ENCODE data around the gene SUMF2.
"Not testable (repeated sequence)": the region's sequence is repeated elsewhere in the genome, so short reads cannot be mapped to it uniquely, and the experiment has no call there.

The SUMF2 gene

DNA sequence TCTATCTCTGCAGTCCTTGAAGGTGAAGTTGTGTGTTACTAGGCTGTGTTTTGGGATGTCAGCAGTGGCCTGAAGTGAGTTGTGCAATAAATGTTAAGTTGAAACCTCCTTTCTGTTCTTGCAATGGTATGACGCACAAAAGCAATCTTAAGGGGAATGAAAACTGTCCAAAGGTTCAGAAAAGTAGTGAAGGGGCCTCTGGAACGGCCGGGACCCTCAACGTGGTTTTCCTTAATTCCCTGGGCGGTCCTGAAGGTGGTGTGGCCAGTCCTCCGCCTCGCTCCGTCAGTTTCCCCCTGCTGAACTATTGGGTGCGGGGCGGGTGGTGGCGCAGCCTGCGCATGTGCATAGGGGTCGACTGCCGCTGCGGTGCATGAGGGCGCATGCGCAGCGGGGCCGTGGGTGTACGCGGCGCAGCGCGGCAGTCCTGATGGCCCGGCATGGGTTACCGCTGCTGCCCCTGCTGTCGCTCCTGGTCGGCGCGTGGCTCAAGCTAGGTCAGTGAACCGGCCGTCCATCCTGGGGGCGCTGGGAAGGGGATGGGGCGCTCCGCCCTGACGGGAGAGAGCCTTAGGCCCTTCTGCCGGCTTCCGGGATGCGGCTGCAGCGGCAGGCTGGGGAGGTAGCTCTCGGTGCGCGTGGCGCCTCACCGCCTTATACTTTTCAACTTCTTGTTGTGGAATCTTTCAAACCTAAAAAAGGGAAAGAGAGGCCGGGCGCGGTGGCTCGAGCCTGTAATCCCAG is at the start of gene SUMF2:
TSS of gene SUMF2 (plus strand) at position 405 of the 744 bp plus-strand sequence. CDS start at position 431, 26 bp downstream.
- peak; percentile 85 for DNase-seq

- DNase-seq = not testable (repeated sequence)
Observed at GRCh38 chr7:56017015-56017414, 47.1 kb upstream of the SUMF2 start.

DNA sequence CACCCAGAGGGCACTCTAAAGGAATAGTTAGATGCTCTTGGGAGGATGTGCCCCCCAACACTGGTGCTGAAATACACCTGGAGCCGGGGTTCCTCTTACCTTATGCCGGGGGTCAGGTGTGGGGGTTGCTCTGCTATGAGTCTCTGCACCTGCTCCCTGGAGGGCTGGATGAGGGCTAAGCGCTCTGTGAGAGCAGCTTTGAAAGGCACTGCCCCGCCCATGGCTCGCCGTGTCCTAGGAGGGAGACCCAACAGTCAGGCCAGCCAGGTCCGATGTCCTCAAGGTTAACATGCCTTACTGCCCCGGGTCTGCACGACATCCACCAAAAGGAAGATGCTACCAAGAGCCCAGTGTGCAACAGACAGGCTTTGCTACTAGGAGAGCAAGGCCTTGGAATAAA is 44.6 kb upstream of the SUMF2 start:
- DNase-seq = no peak

GRCh38 chr7:56023500-56023899 is 40.6 kb upstream of the SUMF2 start:
- DNase-seq = no peak

- DNase-seq = no peak
Observed at GRCh38 chr7:56026538-56026937, 37.5 kb upstream of the SUMF2 start.

DNA sequence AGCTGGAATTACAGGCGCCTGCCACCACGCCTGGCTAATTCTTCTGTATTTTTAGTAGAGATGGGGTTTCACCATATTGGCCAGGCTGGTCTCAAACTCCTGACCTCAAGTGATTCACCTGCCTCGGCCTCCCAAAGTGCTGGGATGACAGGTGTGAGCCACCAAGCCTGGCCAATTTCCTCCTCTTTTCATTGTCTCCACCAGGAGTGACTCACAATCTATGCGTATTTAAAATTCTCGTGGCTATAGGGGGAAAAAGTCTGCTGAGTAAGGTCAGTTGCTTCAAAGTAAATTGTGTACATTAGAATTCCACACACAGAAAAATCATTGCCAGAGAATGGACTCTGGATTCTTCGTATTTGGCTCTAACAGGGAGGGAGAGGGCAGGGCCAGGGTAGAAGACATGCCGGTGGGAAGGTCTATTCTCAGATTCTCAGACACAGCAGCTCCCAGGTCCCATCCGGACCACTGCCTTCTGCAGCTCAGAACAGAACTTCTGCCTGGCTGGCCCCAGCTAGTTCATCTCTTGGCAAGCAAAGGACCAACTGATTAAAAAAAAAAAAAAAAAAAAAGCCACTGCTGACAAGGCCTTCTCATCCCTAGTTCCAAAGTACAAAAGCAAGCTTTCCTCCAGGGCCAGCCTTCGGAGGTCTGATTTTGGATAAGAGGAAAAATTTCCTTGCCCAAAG is 35.0 kb upstream of the SUMF2 start:
- no peak for DNase-seq

- no peak for DNase-seq
Observed at GRCh38 chr7:56030340-56030739, 33.7 kb upstream of the SUMF2 start.

DNA sequence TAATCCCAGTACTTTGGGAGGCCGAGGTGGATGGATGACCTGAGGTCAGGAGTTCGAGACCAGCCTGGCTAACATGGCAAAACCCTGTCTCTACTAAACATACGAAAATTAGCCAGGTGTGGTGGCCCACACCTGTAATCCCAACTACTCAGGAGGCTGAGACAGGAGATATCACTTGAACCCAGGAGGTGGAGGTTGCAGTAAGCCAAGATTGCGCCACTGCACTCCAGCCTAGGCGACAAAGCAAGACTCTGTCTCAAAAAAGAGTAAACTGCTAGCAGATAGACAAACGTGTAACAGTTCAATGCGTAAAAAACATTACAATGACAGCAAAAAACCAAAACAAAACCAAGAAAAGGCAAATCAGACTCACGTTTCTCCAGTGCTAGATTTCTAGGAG is 32.5 kb upstream of the SUMF2 start:
- not testable (repeated sequence) for DNase-seq

DNA sequence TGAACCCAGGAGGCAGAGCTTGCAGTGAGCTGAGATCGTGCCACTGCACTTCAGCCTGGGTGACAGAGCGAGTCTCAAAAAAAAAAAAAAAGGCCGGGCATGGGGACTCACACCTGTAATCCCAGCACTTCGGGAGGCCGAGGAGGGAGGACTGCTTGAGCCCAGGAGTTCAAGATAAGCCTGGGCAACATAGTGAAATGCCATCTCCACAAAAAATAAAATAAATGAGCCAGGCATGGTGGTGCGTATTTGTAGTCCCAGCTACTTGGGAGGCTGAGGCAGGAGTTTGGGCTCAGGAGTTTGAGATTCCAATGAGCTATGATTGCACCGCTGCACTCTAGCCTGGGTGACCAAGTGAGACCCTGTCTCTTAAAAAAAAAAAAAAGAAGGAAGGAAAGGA is 31.5 kb upstream of the SUMF2 start:
- DNase-seq = not testable (repeated sequence)

DNA sequence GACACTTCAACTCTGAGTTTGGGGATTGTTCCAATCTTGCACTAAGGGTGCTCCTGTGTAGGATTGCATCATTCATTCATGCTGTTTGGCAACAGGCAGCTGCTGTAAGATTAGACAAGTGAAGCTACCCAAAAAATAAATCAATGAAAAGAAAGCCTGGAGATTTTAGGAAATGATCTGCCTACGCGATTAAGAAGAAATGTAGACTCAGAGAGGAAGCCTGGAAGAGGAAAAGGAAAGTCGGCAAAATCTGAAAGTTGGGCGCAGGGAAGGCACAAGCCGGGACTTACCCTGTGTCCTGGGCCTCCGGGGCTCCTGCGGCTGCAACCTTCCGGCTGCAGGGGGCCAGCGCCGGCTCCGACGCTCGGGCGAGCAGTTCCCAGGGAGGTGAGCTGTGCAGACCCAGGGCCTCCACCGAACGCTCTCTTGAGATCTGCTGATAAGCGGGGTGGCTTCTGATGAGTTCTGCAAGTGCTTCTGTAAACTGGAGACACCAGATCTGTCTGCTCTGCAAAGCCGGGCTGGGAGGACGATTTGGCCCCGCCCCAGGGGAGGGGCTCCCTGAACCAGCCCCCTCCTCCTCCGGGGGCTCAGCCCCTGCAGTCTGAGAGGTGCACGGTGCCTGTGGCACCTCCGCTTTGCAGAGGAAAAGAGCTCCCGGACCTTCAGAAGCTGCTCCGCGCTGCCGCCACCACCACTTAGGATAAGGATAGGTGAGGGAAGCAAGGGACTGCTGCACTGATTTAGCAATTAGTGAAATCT is 30.2 kb upstream of the SUMF2 start:
- DNase-seq = peak; percentile 28

DNA sequence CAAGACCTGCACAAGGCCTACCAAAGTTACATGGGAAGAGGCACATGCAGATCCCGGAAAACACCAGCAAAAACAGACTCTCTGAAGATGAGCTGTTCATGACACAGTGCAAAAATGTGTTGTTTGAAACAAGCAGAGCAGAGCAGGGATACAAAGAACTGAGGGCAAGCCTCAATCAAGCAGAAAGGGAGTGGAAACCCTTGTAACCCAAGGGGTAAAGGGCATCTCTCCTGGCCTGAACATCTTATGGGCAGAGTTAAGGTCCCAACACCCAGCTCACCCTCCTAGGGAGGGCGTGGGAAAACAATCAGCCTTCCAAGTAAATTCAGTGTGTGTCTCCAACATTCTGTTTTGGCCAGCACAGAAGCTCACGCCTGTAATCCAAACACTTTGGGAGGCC is 23.4 kb upstream of the SUMF2 start:
- DNase-seq = no peak

DNA sequence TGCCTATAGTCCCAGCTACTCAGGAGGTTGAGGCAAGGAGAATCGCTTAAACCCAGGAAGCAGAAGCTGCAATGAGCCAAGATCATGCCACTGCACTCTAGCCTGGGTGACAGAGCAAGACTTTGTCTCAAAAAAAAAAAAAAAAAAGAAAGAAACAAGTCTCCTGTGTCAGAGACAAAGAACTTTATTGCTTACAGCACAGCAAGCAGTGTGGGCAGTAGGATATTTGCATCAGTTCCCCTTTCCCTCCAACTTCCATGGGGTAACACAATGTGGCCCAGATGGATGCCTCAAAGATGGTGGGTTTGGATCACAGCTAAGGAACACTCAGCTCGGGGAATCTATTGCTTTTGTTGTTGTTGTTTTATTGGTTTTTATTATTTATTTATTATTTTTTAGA is 18.3 kb upstream of the SUMF2 start:
- DNase-seq = not testable (repeated sequence)

- DNase-seq = no peak
Observed at GRCh38 chr7:56046721-56047445, 17.2 kb upstream of the SUMF2 start.

DNA sequence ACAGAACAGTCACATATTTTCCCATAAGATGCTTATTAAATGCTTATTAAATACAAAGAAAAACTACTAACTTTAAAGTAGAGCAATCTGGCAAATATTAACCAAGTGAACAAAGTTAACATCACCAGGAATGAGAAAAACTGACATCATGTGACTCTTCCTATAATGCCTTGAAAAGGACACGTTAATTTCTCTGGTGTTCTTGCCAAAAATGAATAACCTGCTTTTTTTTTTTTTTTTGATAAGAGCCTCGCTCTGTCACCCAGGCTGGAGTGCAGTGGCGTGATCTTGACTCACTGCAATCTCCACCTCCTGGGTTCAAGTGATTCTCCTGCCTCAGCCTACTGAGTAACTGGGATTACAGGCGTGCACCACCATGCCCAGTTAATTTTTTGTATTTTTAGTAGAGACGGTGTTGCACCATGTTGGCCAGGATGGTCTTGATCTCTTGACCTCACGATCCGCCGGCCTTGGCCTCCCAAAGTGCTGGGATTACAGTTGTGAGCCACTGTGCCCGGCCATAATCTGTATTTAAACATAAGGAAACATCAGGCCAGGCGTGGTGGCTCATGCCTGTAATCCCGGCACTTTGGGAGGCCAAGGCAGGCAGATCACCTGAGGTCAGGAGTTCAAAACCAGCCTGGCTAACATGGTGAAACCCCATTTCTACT is 16.5 kb upstream of the SUMF2 start:
- not testable (repeated sequence) for DNase-seq

- no peak for DNase-seq
Observed at GRCh38 chr7:56048245-56048644, 15.8 kb upstream of the SUMF2 start.

DNA sequence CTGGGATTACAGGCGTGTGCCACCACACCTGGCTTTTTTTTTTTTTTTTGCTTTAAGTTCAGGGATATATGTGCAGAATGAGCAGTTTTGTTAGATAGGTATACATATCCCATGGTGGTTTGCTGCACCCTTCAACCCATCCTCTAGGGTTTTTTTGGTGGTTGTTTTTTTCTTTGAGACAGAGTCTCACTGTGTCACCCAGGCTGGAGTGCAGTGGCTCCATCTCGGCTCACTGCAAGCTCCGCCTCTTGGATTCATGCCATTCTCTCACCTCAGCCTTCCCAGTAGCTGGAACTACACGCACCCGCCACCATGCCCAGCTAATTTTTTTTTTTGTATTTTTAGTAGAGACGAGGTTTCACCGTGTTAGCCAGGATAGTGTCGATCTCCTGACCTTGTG is 15.3 kb upstream of the SUMF2 start:
- DNase-seq = not testable (repeated sequence)

- no peak for DNase-seq
Observed at GRCh38 chr7:56051053-56051338, 13.1 kb upstream of the SUMF2 start.

GRCh38 chr7:56051339-56052191 is 12.5 kb upstream of the SUMF2 start, which contains the start of the genes CCT6A and PSPH:
Gene CCT6A, plus strand, starts transcription at chr7:56051765. Its CDS starts 84 bp downstream, at chr7:56051849.
Gene PSPH, minus strand, starts transcription at chr7:56051444. Its CDS starts 30,232 bp downstream, at chr7:56021212.
- peak; percentile 97 for DNase-seq

- no peak for DNase-seq
Observed at GRCh38 chr7:56053379-56053778, 10.7 kb upstream of the SUMF2 start.

DNA sequence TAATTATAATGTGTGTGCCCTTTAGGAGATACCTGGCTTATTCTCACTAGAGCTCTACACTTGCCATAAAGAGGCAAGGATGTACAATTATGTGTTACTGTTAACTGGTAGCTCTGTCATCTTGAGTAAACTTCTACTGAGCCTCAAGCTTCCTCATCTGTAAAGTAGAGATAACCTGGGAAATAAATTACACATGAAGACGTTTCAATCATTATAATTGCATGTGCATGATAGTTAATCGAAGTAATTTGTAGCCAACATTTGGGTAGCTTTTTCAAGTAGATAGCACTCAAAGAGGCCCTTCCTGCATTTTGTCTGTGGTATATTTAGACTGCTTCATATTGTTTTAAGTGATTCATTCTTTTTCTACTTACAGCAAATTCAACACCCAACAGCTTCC is 10.1 kb upstream of the SUMF2 start:
- DNase-seq = no peak

GRCh38 chr7:56062382-56062781 is 1.7 kb upstream of the SUMF2 start:
- no peak for DNase-seq

All from GOT3 (cell line).